HepG2 (cell line): ENCODE results near the gene MISP3. TPM values are rescaled to one million over a fixed set of nuclear protein-coding genes. Genes with fewer than 3 reads are reported as not detected.

ENCODE experiments used
- KLF16 ChIP-seq, 2 experiments: sonication (generic) in 1 of 2; formaldehyde crosslinking in 1 of 2; IDR thresholded peaks; 2 replicates each; pipeline versions ENCODE4 v1.6.1 to v1.8.0; 2016 to 2023; ENCODE audit warnings: missing genetic modification reagents in 2 of 2, missing compliant biosample characterization in 1 of 2
- ZNF562 ChIP-seq: sonication (generic); formaldehyde crosslinking; IDR thresholded peaks from 2 replicates; pipeline ENCODE4 v1.8.0; 2022; ENCODE audit warnings: missing genetic modification reagents, borderline replicate concordance
- polyA plus RNA-seq, 8 experiments: library from polyadenylated mRNA; depleted of rRNA in 3 of 8; stranded (reverse) in 7 of 8; unstranded in 1 of 8; fragments of >200 nt; fragmentation: Illumina TruSeq in 4 of 8; extraction: Trizol in 4 of 8; gene quantifications; 2 replicates each; pipeline versions ENCODE4 v1.2.1 to v1.2.3, GENCODE V29; 2011 to 2016; ENCODE audit warnings: low read depth in 4 of 8, missing spikeins in 1 of 8, mixed read lengths in 1 of 8; ENCODE audit not compliant: insufficient read depth in 1 of 8
- total RNA-seq, 5 experiments: library from RNA; depleted of rRNA; stranded (reverse); fragments of >200 nt; fragmentation: Illumina TruSeq; extraction: Trizol; gene quantifications; 2 replicates each; pipeline ENCODE4 v1.2.3, GENCODE V29; 2016; ENCODE audit warnings: low read depth in 1 of 5
- TF ChIP-seq, protein P1 (sequence below): sonication (generic); formaldehyde crosslinking; IDR thresholded peaks from 2 replicates; pipeline ENCODE4 v1.4.0; 2020; ENCODE audit warnings: missing genetic modification reagents
- TF ChIP-seq, protein P2 (sequence below), 2 experiments: sonication (generic) in 1 of 2; formaldehyde crosslinking in 1 of 2; IDR thresholded peaks; 2 replicates each; pipeline versions ENCODE4 v1.4.0 to v1.6.1; 2018 to 2020; ENCODE audit warnings: missing genetic modification reagents in 2 of 2, borderline replicate concordance in 1 of 2, low read depth in 1 of 2, mild to moderate bottlenecking in 1 of 2, missing biosample characterization in 1 of 2
- TF ChIP-seq, protein P3 (sequence below): sonication (generic); formaldehyde crosslinking; IDR thresholded peaks from 2 replicates; pipeline ENCODE4; 2020; ENCODE audit warnings: missing genetic modification reagents, mild to moderate bottlenecking, borderline replicate concordance
- TF ChIP-seq, protein P4 (sequence below): IDR thresholded peaks from 2 replicates; pipeline ENCODE4 v1.6.1; 2016
- TF ChIP-seq, protein P5 (sequence below): sonication (generic); formaldehyde crosslinking; IDR thresholded peaks from 2 replicates; pipeline ENCODE4 v1.4.0; 2020; ENCODE audit warnings: missing genetic modification reagents, borderline replicate concordance

Gene MISP3
- total and polyA plus RNA-seq, 2 of the 13 experiments (the other 11 are each of a cell fraction or from before 2014, with no cell fraction given) = 2.5 to 5.4 TPM

DNA sequence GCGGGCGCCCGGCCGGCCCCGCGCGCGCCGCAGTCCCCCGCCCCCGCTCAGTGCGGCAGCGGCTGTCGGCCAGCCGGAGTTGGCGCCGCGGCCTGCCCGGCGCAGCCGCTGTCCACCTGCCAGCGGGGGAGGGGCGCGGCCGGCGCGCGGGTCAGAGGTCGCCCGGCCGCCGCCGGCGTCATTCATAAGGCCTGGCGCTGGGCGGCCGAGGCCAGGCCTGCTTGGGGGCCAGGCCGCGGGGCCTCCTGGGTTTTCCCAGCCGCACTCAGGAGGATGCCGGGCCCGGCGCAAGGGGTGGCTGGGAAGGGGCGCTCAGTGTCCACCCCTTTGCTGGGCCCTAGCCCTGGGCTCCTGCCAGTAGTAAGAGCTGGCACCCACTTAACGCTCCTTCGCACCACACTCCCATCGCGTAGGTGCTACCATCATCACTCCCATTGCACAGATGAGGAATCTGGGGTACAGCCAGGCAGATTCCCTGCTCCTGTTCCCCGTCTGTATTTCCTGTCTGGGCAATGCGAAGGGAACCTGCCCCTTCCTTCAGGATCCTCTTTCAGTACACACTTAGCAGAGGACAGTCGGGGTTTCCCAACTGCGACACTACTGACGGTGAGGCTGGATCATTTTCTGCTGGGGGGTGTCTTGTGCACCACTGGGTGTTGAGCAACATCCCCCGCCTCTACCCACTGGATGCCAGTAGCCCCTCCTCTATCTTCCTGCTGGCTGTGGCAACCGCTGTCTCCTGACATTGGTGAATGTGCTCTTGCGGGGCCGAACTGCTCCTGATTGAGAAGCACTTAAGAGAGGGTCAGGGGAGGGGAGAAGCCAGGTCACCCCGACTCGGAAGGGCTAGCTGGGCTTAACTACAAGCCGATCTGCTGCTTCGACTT is 45.8 kb downstream of the MISP3 start (continued):
- TF ChIP-seq, protein P1, sequence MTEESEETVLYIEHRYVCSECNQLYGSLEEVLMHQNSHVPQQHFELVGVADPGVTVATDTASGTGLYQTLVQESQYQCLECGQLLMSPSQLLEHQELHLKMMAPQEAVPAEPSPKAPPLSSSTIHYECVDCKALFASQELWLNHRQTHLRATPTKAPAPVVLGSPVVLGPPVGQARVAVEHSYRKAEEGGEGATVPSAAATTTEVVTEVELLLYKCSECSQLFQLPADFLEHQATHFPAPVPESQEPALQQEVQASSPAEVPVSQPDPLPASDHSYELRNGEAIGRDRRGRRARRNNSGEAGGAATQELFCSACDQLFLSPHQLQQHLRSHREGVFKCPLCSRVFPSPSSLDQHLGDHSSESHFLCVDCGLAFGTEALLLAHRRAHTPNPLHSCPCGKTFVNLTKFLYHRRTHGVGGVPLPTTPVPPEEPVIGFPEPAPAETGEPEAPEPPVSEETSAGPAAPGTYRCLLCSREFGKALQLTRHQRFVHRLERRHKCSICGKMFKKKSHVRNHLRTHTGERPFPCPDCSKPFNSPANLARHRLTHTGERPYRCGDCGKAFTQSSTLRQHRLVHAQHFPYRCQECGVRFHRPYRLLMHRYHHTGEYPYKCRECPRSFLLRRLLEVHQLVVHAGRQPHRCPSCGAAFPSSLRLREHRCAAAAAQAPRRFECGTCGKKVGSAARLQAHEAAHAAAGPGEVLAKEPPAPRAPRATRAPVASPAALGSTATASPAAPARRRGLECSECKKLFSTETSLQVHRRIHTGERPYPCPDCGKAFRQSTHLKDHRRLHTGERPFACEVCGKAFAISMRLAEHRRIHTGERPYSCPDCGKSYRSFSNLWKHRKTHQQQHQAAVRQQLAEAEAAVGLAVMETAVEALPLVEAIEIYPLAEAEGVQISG (CRISPR knock-in tag) = peak; percentile 69
- peak in 1 of 2 experiments; percentile 51; a peak in 1 of 4 replicates for TF ChIP-seq KLF16 (CRISPR knock-in tag; IDR thresholded peaks at IDR 0.05)
- no peak for TF ChIP-seq ZNF562 (CRISPR knock-in tag)
- TF ChIP-seq, protein P2, sequence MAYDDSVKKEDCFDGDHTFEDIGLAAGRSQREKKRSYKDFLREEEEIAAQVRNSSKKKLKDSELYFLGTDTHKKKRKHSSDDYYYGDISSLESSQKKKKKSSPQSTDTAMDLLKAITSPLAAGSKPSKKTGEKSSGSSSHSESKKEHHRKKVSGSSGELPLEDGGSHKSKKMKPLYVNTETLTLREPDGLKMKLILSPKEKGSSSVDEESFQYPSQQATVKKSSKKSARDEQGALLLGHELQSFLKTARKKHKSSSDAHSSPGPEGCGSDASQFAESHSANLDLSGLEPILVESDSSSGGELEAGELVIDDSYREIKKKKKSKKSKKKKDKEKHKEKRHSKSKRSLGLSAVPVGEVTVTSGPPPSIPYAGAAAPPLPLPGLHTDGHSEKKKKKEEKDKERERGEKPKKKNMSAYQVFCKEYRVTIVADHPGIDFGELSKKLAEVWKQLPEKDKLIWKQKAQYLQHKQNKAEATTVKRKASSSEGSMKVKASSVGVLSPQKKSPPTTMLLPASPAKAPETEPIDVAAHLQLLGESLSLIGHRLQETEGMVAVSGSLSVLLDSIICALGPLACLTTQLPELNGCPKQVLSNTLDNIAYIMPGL (CRISPR knock-in tag; IDR thresholded peaks at IDR 0.05; ENCODE audit: borderline replicate concordance in 1 of 2, low read depth in 1 of 2) = peak; percentile 39 to 53; a peak in 3 of 4 replicates
- TF ChIP-seq, protein P3, sequence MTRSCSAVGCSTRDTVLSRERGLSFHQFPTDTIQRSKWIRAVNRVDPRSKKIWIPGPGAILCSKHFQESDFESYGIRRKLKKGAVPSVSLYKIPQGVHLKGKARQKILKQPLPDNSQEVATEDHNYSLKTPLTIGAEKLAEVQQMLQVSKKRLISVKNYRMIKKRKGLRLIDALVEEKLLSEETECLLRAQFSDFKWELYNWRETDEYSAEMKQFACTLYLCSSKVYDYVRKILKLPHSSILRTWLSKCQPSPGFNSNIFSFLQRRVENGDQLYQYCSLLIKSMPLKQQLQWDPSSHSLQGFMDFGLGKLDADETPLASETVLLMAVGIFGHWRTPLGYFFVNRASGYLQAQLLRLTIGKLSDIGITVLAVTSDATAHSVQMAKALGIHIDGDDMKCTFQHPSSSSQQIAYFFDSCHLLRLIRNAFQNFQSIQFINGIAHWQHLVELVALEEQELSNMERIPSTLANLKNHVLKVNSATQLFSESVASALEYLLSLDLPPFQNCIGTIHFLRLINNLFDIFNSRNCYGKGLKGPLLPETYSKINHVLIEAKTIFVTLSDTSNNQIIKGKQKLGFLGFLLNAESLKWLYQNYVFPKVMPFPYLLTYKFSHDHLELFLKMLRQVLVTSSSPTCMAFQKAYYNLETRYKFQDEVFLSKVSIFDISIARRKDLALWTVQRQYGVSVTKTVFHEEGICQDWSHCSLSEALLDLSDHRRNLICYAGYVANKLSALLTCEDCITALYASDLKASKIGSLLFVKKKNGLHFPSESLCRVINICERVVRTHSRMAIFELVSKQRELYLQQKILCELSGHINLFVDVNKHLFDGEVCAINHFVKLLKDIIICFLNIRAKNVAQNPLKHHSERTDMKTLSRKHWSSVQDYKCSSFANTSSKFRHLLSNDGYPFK = 0 out of 2 replicates have a peak, but pooled peaks have one; percentile 29
- TF ChIP-seq, protein P4, sequence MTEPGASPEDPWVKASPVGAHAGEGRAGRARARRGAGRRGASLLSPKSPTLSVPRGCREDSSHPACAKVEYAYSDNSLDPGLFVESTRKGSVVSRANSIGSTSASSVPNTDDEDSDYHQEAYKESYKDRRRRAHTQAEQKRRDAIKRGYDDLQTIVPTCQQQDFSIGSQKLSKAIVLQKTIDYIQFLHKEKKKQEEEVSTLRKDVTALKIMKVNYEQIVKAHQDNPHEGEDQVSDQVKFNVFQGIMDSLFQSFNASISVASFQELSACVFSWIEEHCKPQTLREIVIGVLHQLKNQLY (CRISPR knock-in tag) = no peak
- TF ChIP-seq, protein P5, sequence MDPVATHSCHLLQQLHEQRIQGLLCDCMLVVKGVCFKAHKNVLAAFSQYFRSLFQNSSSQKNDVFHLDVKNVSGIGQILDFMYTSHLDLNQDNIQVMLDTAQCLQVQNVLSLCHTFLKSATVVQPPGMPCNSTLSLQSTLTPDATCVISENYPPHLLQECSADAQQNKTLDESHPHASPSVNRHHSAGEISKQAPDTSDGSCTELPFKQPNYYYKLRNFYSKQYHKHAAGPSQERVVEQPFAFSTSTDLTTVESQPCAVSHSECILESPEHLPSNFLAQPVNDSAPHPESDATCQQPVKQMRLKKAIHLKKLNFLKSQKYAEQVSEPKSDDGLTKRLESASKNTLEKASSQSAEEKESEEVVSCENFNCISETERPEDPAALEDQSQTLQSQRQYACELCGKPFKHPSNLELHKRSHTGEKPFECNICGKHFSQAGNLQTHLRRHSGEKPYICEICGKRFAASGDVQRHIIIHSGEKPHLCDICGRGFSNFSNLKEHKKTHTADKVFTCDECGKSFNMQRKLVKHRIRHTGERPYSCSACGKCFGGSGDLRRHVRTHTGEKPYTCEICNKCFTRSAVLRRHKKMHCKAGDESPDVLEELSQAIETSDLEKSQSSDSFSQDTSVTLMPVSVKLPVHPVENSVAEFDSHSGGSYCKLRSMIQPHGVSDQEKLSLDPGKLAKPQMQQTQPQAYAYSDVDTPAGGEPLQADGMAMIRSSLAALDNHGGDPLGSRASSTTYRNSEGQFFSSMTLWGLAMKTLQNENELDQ (CRISPR knock-in tag) = no peak
